HepG2 (cell line): Measurements from ENCODE around the gene LHPP. TPM values are rescaled to one million over a fixed set of nuclear protein-coding genes. Genes with fewer than 3 reads are reported as not detected.

Experiments
- ATAC-seq: fragments of 200-7000 bp; cut with Tn5 transposase; 3 replicates; pipeline ENCODE4 v1.9.1; 2020; ENCODE audit warnings: mild to moderate bottlenecking, moderate library complexity
- BruUV-seq: library from RNA; stranded (reverse); fragments of 400-500 nt; replicated peaks from 2 replicates; lab custom pipeline; 2021; lab: Mats Ljungman, UMichigan
- CTCF ChIA-PET: fragments of 300-600 bp; formaldehyde crosslinking; extraction: SDS; loops from one replicate; lab custom pipeline; 2021; ENCODE audit warnings: low total read pairs, inconsistent platforms, low intra/inter-chr PET ratio; lab: Yijun Ruan, JAX
- POLR2A ChIA-PET: fragments of 350-600 bp; sonication (Branson Sonifier 250); formaldehyde crosslinking; loops from one replicate; lab custom pipeline; 2020; ENCODE audit warnings: antibody characterized with exemption, inconsistent platforms; lab: Yijun Ruan, JAX
- DNase-seq: peaks from one replicate; pipeline ENCODE4 v3.0.0-alpha.2; 2015; ENCODE audit warnings: low spot score
- FAIRE-seq: peaks from 3 replicates; lab custom pipeline; 2011; peaks lifted over from hg19 to GRCh38; lab: Jason Lieb, UNC
- H2AFZ ChIP-seq: one replicate; pipeline ENCODE4 v1.6.1; 2011; ENCODE audit warnings: low read length, inconsistent platforms
- H3K27ac ChIP-seq: fragments of 300-600 bp; 3 replicates; pipeline ENCODE4 v1.8.0; 2011; ENCODE audit warnings: mixed run types, mild to moderate bottlenecking, mixed read lengths, low read length, inconsistent platforms; ENCODE audit not compliant: insufficient read depth; ENCODE audit errors: extremely low read length
- H3K27me3 ChIP-seq, 2 experiments: fragments of 200-600 bp in 1 of 2; 2 replicates in 1 of 2; 3 replicates in 1 of 2; pipeline versions ENCODE4 v1.6.0 to v1.8.0; 2011; ENCODE audit warnings: low read length in 2 of 2, mild to moderate bottlenecking in 2 of 2, moderate library complexity in 2 of 2, inconsistent platforms in 1 of 2; ENCODE audit not compliant: insufficient read depth in 2 of 2, control insufficient read depth in 1 of 2
- H3K36me3 ChIP-seq, 2 experiments: fragments of 200-600 bp in 1 of 2; replicated peaks in 1 of 2; 2 replicates in 1 of 2; 3 replicates in 1 of 2; pipeline versions ENCODE4 v1.5.1 to v1.8.0; 2011; ENCODE audit warnings: low read length in 2 of 2, inconsistent platforms in 1 of 2; ENCODE audit not compliant: insufficient read depth in 2 of 2, control insufficient read depth in 1 of 2
- H3K4me1 ChIP-seq: 2 replicates; pipeline ENCODE4 v1.5.1; 2012; ENCODE audit warnings: low read length, inconsistent platforms; ENCODE audit not compliant: insufficient read depth
- H3K4me2 ChIP-seq: 2 replicates; pipeline ENCODE4 v1.6.0; 2011; ENCODE audit warnings: low read depth, low read length, inconsistent platforms
- H3K4me3 ChIP-seq, 3 experiments: fragments of 200-600 bp in 1 of 3; sonication (generic), shearing (Covaris generic) in 1 of 3; replicated peaks in 1 of 3; 2 replicates each; pipeline ENCODE4 v1.5.1; 2011 to 2016; ENCODE audit warnings: low read length in 3 of 3, inconsistent platforms in 2 of 3, low read depth in 2 of 3, mild to moderate bottlenecking in 2 of 3, control low read depth in 1 of 3, mixed read lengths in 1 of 3; ENCODE audit not compliant: insufficient read depth in 1 of 3
- H3K79me2 ChIP-seq: one replicate; pipeline ENCODE4 v1.6.1; 2011; ENCODE audit warnings: low read length, inconsistent platforms; ENCODE audit not compliant: insufficient read depth
- H3K9ac ChIP-seq: 2 replicates; pipeline ENCODE4 v1.6.0; 2011; ENCODE audit warnings: mild to moderate bottlenecking, low read depth, low read length, inconsistent platforms; ENCODE audit not compliant: insufficient read depth
- H3K9me3 ChIP-seq: 2 replicates; pipeline ENCODE4 v1.5.1; 2012; ENCODE audit warnings: mild to moderate bottlenecking, low read length
- H4K20me1 ChIP-seq: 2 replicates; pipeline ENCODE4 v1.6.0; 2011; ENCODE audit warnings: inconsistent platforms, mild to moderate bottlenecking, low read length, moderate library complexity; ENCODE audit not compliant: insufficient read depth
- DBP ChIP-seq: sonication (generic); formaldehyde crosslinking; IDR thresholded peaks from 2 replicates; pipeline ENCODE4 v1.4.0; 2020; ENCODE audit warnings: missing genetic modification reagents; ENCODE audit errors: not compliant biosample characterization
- EP300 ChIP-seq, 3 experiments: sonication (generic) in 1 of 3; formaldehyde crosslinking in 1 of 3; IDR thresholded peaks; 2 replicates each; pipeline versions ENCODE4 v1.5.1 to v1.6.1; 2011 to 2020; ENCODE audit warnings: low read depth in 2 of 3, low read length in 2 of 3, borderline replicate concordance in 1 of 3, improper control_type of control experiment in 1 of 3, mild to moderate bottlenecking in 1 of 3, missing genetic modification reagents in 1 of 3, moderate library complexity in 1 of 3
- HNF4A ChIP-seq: sonication (generic); formaldehyde crosslinking; IDR thresholded peaks from 2 replicates; pipeline ENCODE4 v1.4.0; 2020; ENCODE audit warnings: missing genetic modification reagents
- MLLT10 ChIP-seq: sonication (generic); formaldehyde crosslinking; IDR thresholded peaks from 2 replicates; pipeline ENCODE4 v1.4.0; 2020; ENCODE audit warnings: missing genetic modification reagents
- SKI ChIP-seq: fragments of 450-650 bp; IDR thresholded peaks from one replicate; pipeline ENCODE4 v1.6.1; 2018; ENCODE audit warnings: mild to moderate bottlenecking; ENCODE audit not compliant: partially characterized antibody
- SRF ChIP-seq: IDR thresholded peaks from 2 replicates; pipeline ENCODE4 v1.6.1; 2011; ENCODE audit warnings: mild to moderate bottlenecking, low read depth, low read length, moderate library complexity
- TRIM24 ChIP-seq: sonication (generic); formaldehyde crosslinking; IDR thresholded peaks from 2 replicates; pipeline ENCODE4 v1.8.0; 2022; ENCODE audit warnings: mild to moderate bottlenecking, missing genetic modification reagents
- ZBTB26 ChIP-seq: IDR thresholded peaks from 2 replicates; pipeline ENCODE4 v1.6.1; 2016; ENCODE audit warnings: missing compliant biosample characterization, missing genetic modification reagents, borderline replicate concordance
- ZEB1 ChIP-seq: IDR thresholded peaks from 2 replicates; pipeline ENCODE4 v1.6.1; 2012; ENCODE audit warnings: mild to moderate bottlenecking, low read depth, inconsistent platforms; ENCODE audit not compliant: insufficient replicate concordance
- ZFX ChIP-seq: sonication (generic); formaldehyde crosslinking; IDR thresholded peaks from 2 replicates; pipeline ENCODE4 v1.4.0; 2020; ENCODE audit warnings: mild to moderate bottlenecking, low read depth, missing genetic modification reagents, moderate library complexity
- ZFY ChIP-seq: sonication (generic); formaldehyde crosslinking; IDR thresholded peaks from 2 replicates; pipeline ENCODE4 v1.4.0; 2020; ENCODE audit warnings: missing genetic modification reagents
- ZNF446 ChIP-seq: sonication (generic); formaldehyde crosslinking; IDR thresholded peaks from 2 replicates; pipeline ENCODE4 v1.5.0; 2020; ENCODE audit warnings: mild to moderate bottlenecking, missing genetic modification reagents
- ZNF652 ChIP-seq: IDR thresholded peaks from 2 replicates; pipeline ENCODE4 v1.6.1; 2016; ENCODE audit warnings: low read depth, borderline replicate concordance
- ZNF747 ChIP-seq: sonication (generic); formaldehyde crosslinking; IDR thresholded peaks from 2 replicates; pipeline ENCODE4 v1.8.1; 2023; ENCODE audit warnings: missing genetic modification reagents, mild to moderate bottlenecking, borderline replicate concordance
- WGBS: methylation state at CpG from one replicate; pipeline ENCODE4 v1.1.6; 2017; ENCODE audit warnings: low lambda C conversion rate; 5-methylcytosine and 5-hydroxymethylcytosine counted together
- in situ Hi-C: cut with HindIII; loops from 2 replicates; pipeline ENCODE4 v1.10.0; 2017; ENCODE audit warnings: low pct_unique_long_range_greater_than_20kb; ENCODE audit not compliant: extremely low pct_ligation_motif_present
- intact Hi-C: fragments of 100-400 bp; cut with micrococcal nuclease; formaldehyde crosslinking; loops from one replicate; pipeline ENCODE4 v1.10.0; 2022; ENCODE audit not compliant: unreplicated experiment
- polyA plus RNA-seq, 8 experiments: library from polyadenylated mRNA; depleted of rRNA in 3 of 8; stranded (reverse) in 7 of 8; unstranded in 1 of 8; fragments of >200 nt; fragmentation: Illumina TruSeq in 4 of 8; extraction: Trizol in 4 of 8; gene quantifications; 2 replicates each; pipeline versions ENCODE4 v1.2.1 to v1.2.3, GENCODE V29; 2011 to 2016; ENCODE audit warnings: low read depth in 4 of 8, missing spikeins in 1 of 8, mixed read lengths in 1 of 8; ENCODE audit not compliant: insufficient read depth in 1 of 8
- total RNA-seq, 5 experiments: library from RNA; depleted of rRNA; stranded (reverse); fragments of >200 nt; fragmentation: Illumina TruSeq; extraction: Trizol; gene quantifications; 2 replicates each; pipeline ENCODE4 v1.2.3, GENCODE V29; 2016; ENCODE audit warnings: low read depth in 1 of 5
- TF ChIP-seq, protein P1 (sequence below): IDR thresholded peaks from 2 replicates; pipeline ENCODE4 v1.6.1; 2012; ENCODE audit warnings: inconsistent platforms

LHPP gene
- total and polyA plus RNA-seq, 2 of the 13 experiments (the other 11 are each of a cell fraction or from before 2014, with no cell fraction given): 5.2 to 13.1 TPM

- H2AFZ ChIP-seq: no peak overlapping the region
- DNase-seq: peak; percentile 45
- 45% methylated on average over 4 of the region's 6 CpGs for WGBS
- TF ChIP-seq ZNF652 (CRISPR knock-in tag) (peak; percentile 79), ZNF747 (CRISPR knock-in tag) (no peak), EP300 (IDR thresholded peaks at IDR 0.05; ENCODE audit: low read depth in 2 of 2, low read length in 2 of 2) (peak in 1 of 2 experiments; percentile 22; a peak in 1 of 4 replicates), EP300 (CRISPR knock-in tag; IDR thresholded peaks at IDR 0.05; ENCODE audit: borderline replicate concordance) (no peak), ZBTB26 (CRISPR knock-in tag) (no peak), MLLT10 (CRISPR knock-in tag) (no peak), SRF (peak; percentile 91; the same call in 1 of the 2 replicates), ZFX (CRISPR knock-in tag) (peak; percentile 24; the same call in 1 of the 2 replicates), ZFY (CRISPR knock-in tag) (peak; percentile 39), DBP (CRISPR knock-in tag) (no peak), ZNF446 (CRISPR knock-in tag) (no peak), SKI (no peak), TRIM24 (CRISPR knock-in tag) (no peak), ZEB1 (peak; percentile 65), HNF4A (CRISPR knock-in tag) (peak; percentile 44)
- TF ChIP-seq, protein P1, sequence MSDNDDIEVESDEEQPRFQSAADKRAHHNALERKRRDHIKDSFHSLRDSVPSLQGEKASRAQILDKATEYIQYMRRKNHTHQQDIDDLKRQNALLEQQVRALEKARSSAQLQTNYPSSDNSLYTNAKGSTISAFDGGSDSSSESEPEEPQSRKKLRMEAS: peak; percentile 22; the same call in 1 of the 2 replicates
- TF ChIP-seq, all 625 proteins: peak for 8
- Histone ChIP-seq H3K4me3 (no peak overlapping the region), H3K27me3 (no peaks in the 10 kb centered on the region), H3K27ac (no peak overlapping the region), H3K4me2 (no peak overlapping the region), H3K9me3 (no peaks in the 10 kb centered on the region), H3K79me2 (no peaks in the 10 kb centered on the region), H3K36me3 (no peaks in the 10 kb centered on the region), H3K9ac (no peak overlapping the region), H3K4me1 (peaks cover 10% of the 10 kb centered on the region), H4K20me1 (no peaks in the 10 kb centered on the region; the same call in 1 of the 2 replicates)
- ChIA-PET CTCF (no interaction called here), POLR2A (interaction anchor here (1.3 kb wide), 1 partner anchor 9 kb away, joined by 3 read pairs; no protein-coding TSS in a partner anchor)
- FAIRE-seq (peak; percentile 88), ATAC-seq (peak; percentile 82)
- no TSS peak for BruUV-seq
- intact Hi-C loops: no loop called here
- in situ Hi-C loops: no loop called here
Observed at GRCh38 chr10:124486635-124487034, 25.0 kb downstream of the LHPP start.
